Activated naive CD8-positive, alpha-beta T cell treated with anti-CD3 and anti-CD28 coated beads for 36 hours (primary cell): ENCODE results near the gene PTGR3. TPM values are rescaled to one million over a fixed set of nuclear protein-coding genes. Genes with fewer than 3 reads are reported as not detected.

Experiments used
- DNase-seq: peaks from one replicate; pipeline ENCODE4 v3.0.0; 2021
- H3K27ac Mint-ChIP-seq: one replicate; pipeline ENCODE4 v1.8.0; 2022; ENCODE audit warnings: mild to moderate bottlenecking, moderate library complexity, mixed read lengths
- H3K27me3 Mint-ChIP-seq: one replicate; pipeline ENCODE4 v1.8.0; 2022; ENCODE audit warnings: mild to moderate bottlenecking, mixed read lengths
- H3K36me3 Mint-ChIP-seq: one replicate; pipeline ENCODE4 v1.8.0; 2021; ENCODE audit warnings: mild to moderate bottlenecking, mixed read lengths
- H3K4me1 Mint-ChIP-seq: one replicate; pipeline ENCODE4 v1.8.0; 2021; ENCODE audit warnings: mixed read lengths
- H3K4me3 Mint-ChIP-seq: one replicate; pipeline ENCODE4 v1.8.0; 2022; ENCODE audit warnings: mild to moderate bottlenecking, moderate library complexity, mixed read lengths
- H3K9me3 Mint-ChIP-seq: one replicate; pipeline ENCODE4 v1.8.0; 2022; ENCODE audit warnings: mixed read lengths
- total RNA-seq, 2 experiments: library from RNA; stranded (reverse); gene quantifications; one replicate each; pipeline ENCODE4 v1.2.3, GENCODE V29; 2021

PTGR3 gene
- total RNA-seq, 2 experiments from 2014 or later, result 20.2 to 23.2 TPM

GRCh38 chr18:75183524-75183923, 25.4 kb downstream of the PTGR3 start:
- no peak overlapping the region for H3K27ac Mint-ChIP-seq
- peaks cover 2% of the 10 kb centered on the region for H3K36me3 Mint-ChIP-seq
- DNase-seq, result no peak
- no peaks in the 10 kb centered on the region for H3K9me3 Mint-ChIP-seq
- no peak overlapping the region for H3K4me3 Mint-ChIP-seq
- H3K27me3 Mint-ChIP-seq, result no peaks in the 10 kb centered on the region
- H3K4me1 Mint-ChIP-seq, result no peaks in the 10 kb centered on the region

GRCh38 chr18:75179819-75180600, 28.9 kb downstream of the PTGR3 start:
- Mint-ChIP-seq H3K9me3 (no peaks in the 10 kb centered on the region), H3K36me3 (peaks cover 2% of the 10 kb centered on the region), H3K4me3 (no peak overlapping the region), H3K27ac (no peak overlapping the region), H3K4me1 (no peaks in the 10 kb centered on the region), H3K27me3 (no peaks in the 10 kb centered on the region)
- no peak for DNase-seq

- no peak overlapping the region for H3K4me3 Mint-ChIP-seq
- no peaks in the 10 kb centered on the region for H3K27me3 Mint-ChIP-seq
- no peak overlapping the region for H3K27ac Mint-ChIP-seq
Measured at GRCh38 chr18:75178376-75178775, 30.6 kb downstream of the PTGR3 start.

GRCh38 chr18:75176849-75177248, 32.1 kb downstream of the PTGR3 start:
- no peak overlapping the region for H3K27ac Mint-ChIP-seq
- no peaks in the 10 kb centered on the region for H3K36me3 Mint-ChIP-seq
- H3K9me3 Mint-ChIP-seq, result no peaks in the 10 kb centered on the region
- no peak for DNase-seq
- no peak overlapping the region for H3K4me3 Mint-ChIP-seq
- H3K4me1 Mint-ChIP-seq, result peaks cover 11% of the 10 kb centered on the region
- H3K27me3 Mint-ChIP-seq, result no peaks in the 10 kb centered on the region

More at GRCh38 chr18:75178376-75178775, 30.6 kb downstream of the PTGR3 start:
- no peak for DNase-seq
- H3K36me3 Mint-ChIP-seq, result peaks cover 2% of the 10 kb centered on the region
- peaks cover 7% of the 10 kb centered on the region for H3K4me1 Mint-ChIP-seq
- H3K9me3 Mint-ChIP-seq, result no peaks in the 10 kb centered on the region

- Mint-ChIP-seq H3K4me3 (no peak overlapping the region), H3K27ac (no peak overlapping the region), H3K36me3 (no peaks in the 10 kb centered on the region), H3K27me3 (no peaks in the 10 kb centered on the region), H3K4me1 (peaks cover 11% of the 10 kb centered on the region), H3K9me3 (no peaks in the 10 kb centered on the region)
- no peak for DNase-seq
Measured at GRCh38 chr18:75173738-75174137, 35.2 kb downstream of the PTGR3 start.

- Mint-ChIP-seq H3K36me3 (no peaks in the 10 kb centered on the region), H3K27me3 (no peaks in the 10 kb centered on the region), H3K27ac (no peak overlapping the region), H3K4me3 (no peak overlapping the region), H3K4me1 (peaks cover 11% of the 10 kb centered on the region), H3K9me3 (no peaks in the 10 kb centered on the region)
- no peak for DNase-seq
Measured at GRCh38 chr18:75173125-75173432, 35.9 kb downstream of the PTGR3 start.

- Mint-ChIP-seq H3K27me3 (no peaks in the 10 kb centered on the region), H3K36me3 (no peaks in the 10 kb centered on the region), H3K27ac (no peak overlapping the region), H3K4me1 (peaks cover 11% of the 10 kb centered on the region), H3K4me3 (no peak overlapping the region), H3K9me3 (no peaks in the 10 kb centered on the region)
- no peak for DNase-seq
Measured at GRCh38 chr18:75172299-75173124, 36.4 kb downstream of the PTGR3 start.

- Mint-ChIP-seq H3K27me3 (peaks cover 4% of the 10 kb centered on the region), H3K9me3 (no peaks in the 10 kb centered on the region), H3K4me3 (no peak overlapping the region), H3K4me1 (peaks cover 11% of the 10 kb centered on the region), H3K36me3 (no peaks in the 10 kb centered on the region), H3K27ac (no peak overlapping the region)
- no peak for DNase-seq
Measured at GRCh38 chr18:75170916-75171315, 38.0 kb downstream of the PTGR3 start.

GRCh38 chr18:75170022-75170789, 38.7 kb downstream of the PTGR3 start:
- Mint-ChIP-seq H3K36me3 (no peaks in the 10 kb centered on the region), H3K27me3 (peaks cover 4% of the 10 kb centered on the region), H3K9me3 (no peaks in the 10 kb centered on the region), H3K4me1 (peaks cover 11% of the 10 kb centered on the region), H3K4me3 (no peak overlapping the region), H3K27ac (no peak overlapping the region)
- DNase-seq, result no peak

- Mint-ChIP-seq H3K36me3 (no peaks in the 10 kb centered on the region), H3K4me3 (no peak overlapping the region), H3K9me3 (no peaks in the 10 kb centered on the region), H3K4me1 (peaks cover 11% of the 10 kb centered on the region), H3K27ac (no peak overlapping the region), H3K27me3 (peaks cover 4% of the 10 kb centered on the region)
- DNase-seq, result no peak
Measured at GRCh38 chr18:75169411-75169810, 39.5 kb downstream of the PTGR3 start.

GRCh38 chr18:75168619-75169018, 40.3 kb downstream of the PTGR3 start:
- H3K9me3 Mint-ChIP-seq, result no peaks in the 10 kb centered on the region
- H3K36me3 Mint-ChIP-seq, result no peaks in the 10 kb centered on the region
- H3K27me3 Mint-ChIP-seq, result peaks cover 4% of the 10 kb centered on the region
- no peak for DNase-seq
- no peak overlapping the region for H3K27ac Mint-ChIP-seq
- H3K4me3 Mint-ChIP-seq, result no peak overlapping the region
- peaks cover 6% of the 10 kb centered on the region for H3K4me1 Mint-ChIP-seq

GRCh38 chr18:75167759-75168618, 41.0 kb downstream of the PTGR3 start:
- Mint-ChIP-seq H3K27ac (no peak overlapping the region), H3K27me3 (peaks cover 4% of the 10 kb centered on the region), H3K4me3 (no peak overlapping the region), H3K9me3 (no peaks in the 10 kb centered on the region), H3K4me1 (peaks cover under 1% of the 10 kb centered on the region), H3K36me3 (no peaks in the 10 kb centered on the region)
- no peak for DNase-seq

- Mint-ChIP-seq H3K4me1 (no peaks in the 10 kb centered on the region), H3K9me3 (no peaks in the 10 kb centered on the region), H3K36me3 (no peaks in the 10 kb centered on the region), H3K27me3 (peaks cover 4% of the 10 kb centered on the region), H3K27ac (no peak overlapping the region), H3K4me3 (no peak overlapping the region)
- DNase-seq, result no peak
Measured at GRCh38 chr18:75167137-75167536, 41.8 kb downstream of the PTGR3 start.

GRCh38 chr18:75165926-75166325, 43.0 kb downstream of the PTGR3 start:
- H3K27me3 Mint-ChIP-seq, result peaks cover 4% of the 10 kb centered on the region

More at GRCh38 chr18:75165926-75166325, 43.0 kb downstream of the PTGR3 start:
- H3K36me3 Mint-ChIP-seq, result no peaks in the 10 kb centered on the region
- no peak overlapping the region for H3K4me3 Mint-ChIP-seq
- no peaks in the 10 kb centered on the region for H3K9me3 Mint-ChIP-seq
- no peak overlapping the region for H3K27ac Mint-ChIP-seq
- H3K4me1 Mint-ChIP-seq, result peaks cover 8% of the 10 kb centered on the region
- DNase-seq, result no peak
